HG03066 (cell line): ENCODE measurements around the gene UNC50.
"Not testable (repeated sequence)": the region's sequence is repeated elsewhere in the genome, so short reads cannot be mapped to it uniquely, and the experiment has no call there.

ENCODE experiments used
- ATAC-seq: cut with Tn5 transposase; IDR thresholded peaks from one replicate; pipeline ENCODE4 v1.9.1; 2021; ENCODE audit warnings: low read depth; ENCODE audit not compliant: unreplicated experiment

The UNC50 gene

DNA sequence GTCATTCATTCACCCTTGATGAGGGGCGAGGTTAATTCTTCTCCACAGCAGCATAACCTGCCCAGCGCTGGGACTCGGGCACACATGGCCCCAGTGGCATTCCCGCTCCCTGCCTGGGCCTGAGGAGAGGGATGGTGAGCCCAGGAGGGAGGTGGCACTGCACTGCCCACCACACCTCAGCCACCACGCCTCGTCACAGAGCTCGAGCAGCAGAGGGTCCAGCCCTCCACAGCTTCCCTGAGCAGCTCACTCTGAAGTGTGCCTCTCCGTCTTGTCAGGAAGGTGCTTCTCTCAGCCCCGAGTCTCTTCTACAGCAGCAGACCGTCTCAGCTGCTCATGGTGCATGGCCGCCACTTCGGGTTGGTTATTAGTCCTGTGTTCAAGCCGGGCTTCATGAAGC, 35.0 kb upstream of the UNC50 start:
- ATAC-seq, result no peak

DNA sequence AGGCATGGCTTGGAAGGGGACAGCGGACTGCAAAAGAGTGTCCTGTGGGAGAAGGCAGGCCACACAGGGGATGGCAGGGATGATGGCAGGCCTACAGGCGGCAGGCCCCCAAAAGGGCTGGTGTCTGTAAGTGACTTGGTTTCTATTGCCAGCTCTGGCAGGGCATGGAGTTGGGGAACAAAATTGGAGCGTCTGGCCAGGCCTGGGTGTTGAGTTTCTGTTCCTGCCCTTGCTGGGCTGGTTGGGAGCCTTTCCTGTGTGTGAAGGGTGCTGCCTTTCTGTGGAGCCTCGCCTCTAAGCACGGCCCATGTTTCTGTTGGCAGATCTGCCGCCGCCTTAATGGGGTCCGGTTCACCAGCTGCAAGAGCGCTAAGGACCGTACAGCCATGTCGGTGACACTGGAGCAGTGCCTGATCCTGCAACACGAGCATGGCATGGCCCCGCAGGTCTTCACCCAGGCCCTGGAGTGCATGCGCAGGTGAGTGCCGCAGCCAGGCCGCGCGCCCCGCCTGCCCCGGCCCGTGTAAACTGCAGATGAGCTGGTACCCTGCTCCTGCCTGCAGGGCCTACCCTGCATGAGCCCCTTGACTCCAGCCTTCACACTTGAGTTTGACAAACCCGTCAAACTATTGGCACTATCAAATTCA, 31.6 kb upstream of the UNC50 start:
- no peak for ATAC-seq

GRCh38 chr2:98577313-98577712, 31.1 kb upstream of the UNC50 start:
- ATAC-seq, result no peak

GRCh38 chr2:98578231-98578630, 30.2 kb upstream of the UNC50 start:
- ATAC-seq, result no peak

DNA sequence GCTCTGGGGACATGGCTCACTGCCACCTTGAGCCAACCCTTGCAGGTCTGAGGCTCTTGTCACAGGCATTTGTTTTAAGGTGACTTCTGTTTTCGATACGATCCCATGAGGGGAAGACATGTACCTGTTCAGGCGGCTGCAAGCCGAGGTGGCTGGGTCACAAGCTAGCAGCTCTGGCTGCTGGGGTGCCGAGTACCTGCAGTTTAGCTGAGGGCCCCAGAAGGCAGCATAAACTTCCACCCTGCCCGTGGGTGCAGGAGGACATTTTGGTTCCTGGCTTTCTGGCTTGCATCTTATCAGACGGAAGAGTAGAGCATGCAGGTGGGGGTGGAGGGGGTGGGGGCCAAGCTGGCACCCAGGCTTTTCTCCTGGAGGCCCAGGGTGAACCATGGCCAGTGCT, 28.5 kb upstream of the UNC50 start:
- no peak for ATAC-seq

DNA sequence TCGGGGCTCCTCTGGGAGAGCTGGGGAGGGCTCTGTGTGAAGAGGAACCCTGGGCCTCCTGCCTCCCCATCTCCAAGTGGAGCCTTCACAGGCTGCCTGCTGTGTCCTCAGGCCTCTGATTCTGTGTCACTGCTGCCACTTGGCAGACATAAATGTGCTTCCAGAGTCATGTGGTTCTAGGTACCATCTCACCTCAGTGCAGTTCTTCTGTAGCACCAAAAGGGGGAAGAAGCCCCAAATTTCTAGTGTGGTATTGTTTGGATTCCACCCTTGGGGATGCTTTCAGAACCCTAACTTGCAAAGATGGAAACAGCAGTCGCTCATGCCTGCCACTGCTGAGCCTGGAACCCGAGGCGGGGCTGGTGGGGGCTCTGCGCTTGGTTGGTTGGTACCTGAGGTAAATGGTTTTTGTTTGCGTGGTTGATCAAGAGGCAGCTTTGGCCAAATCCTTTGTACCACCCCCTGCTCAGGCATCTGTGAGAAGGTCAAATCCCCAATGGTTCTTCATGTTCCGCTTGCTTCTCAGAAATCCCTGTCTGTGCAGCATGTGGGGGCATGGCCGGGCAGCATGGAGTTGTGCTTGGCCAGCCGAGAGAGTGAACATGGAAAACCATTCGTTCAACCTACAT, 27.6 kb upstream of the UNC50 start:
- no peak for ATAC-seq

- no peak for ATAC-seq
These were observed 25.9 kb upstream of the UNC50 start for GRCh38 chr2:98582523-98582922.

DNA sequence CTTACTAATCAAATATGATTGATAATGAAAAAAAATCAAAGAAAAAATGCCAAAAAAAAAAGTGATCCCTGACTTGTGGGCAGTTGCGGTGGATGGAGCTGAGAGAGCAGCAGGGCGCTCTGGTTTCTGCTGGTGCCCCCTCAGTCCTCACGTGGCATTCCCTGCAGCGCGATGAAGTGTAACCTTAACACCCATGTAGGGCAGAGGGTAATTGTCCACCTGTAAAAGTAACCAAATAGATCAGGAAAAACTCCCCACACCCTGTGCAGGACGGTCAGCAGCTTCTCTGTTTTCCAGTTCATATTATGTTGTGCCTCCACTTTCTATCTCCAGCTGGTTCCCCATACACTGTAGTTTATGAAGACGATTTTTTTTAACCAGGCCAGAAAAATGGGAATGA, 25.1 kb upstream of the UNC50 start:
- ATAC-seq, result no peak

GRCh38 chr2:98583816-98584618, 24.4 kb upstream of the UNC50 start:
- no peak for ATAC-seq

DNA sequence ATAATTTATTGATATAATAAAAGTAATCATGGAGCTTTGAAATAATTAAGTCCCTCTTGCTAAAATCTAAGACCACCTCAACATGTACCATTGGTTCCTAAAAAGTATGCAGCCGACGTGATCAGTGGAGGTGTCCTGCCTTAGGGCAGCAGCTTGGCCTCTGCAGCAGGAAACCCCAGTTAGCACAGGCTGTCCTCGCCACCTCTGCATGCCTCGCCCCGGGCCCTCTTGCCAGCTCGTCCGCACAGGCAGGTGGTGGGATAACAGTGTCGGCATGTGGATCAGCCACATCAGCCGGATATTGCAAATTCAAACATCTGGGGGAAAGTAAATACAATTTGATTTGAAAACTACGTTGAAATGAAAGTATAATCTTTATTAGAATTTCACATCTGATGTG, 23.0 kb upstream of the UNC50 start:
- ATAC-seq, result no peak

DNA sequence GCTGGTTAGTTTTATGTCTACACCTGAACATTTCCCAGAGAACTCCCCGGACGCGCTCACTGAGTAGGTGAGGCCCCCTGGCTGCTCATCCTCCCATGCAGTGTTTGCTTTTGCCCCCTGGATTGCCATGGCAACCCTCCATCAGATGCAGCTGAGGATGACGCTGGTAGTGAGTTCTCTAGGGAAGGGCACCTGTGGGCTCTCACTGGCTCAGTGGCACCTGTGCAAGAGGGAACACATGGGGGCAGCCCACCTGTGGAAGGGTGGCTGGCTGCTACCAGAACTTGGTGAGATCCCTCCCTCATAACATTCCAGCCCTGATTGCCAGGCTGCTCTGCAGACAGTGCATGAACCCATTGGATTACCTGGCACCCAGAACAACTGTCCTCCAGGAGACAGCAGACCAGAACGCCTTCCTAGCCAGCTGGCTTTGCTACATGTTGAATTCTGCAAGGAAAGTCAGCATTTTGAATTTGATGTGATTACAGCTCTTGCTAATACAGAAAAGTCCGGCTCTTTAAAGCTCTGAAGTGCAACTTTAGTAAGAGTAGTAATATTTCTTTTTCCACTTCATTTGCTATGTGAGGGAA, 21.7 kb upstream of the UNC50 start:
- ATAC-seq, result no peak

DNA sequence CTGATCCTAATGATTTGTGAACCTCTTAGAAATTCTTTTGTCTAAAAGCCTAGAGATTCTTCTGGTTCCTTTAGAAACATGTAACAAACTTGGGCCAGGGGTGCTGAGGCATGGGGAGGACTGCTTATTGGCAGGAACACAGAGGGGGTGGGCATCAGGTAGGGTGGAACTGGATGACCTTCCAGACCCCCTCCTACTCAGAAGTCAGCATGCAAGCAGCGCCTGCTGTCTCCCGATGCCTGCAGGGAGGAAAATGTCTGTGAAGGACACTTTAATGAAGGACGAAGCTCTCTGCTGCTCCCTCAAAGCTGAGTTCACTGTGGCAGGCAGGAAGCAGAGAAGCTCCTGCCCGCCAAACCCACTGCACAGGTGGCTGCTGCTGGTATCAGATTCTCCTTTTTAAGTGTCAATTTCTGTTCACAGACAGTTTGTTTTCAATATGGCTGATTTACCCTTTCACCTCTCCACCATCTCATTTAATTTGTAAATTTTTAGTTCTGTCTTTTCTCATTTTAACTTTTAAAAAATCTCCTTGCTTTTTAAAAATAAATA, 19.4 kb upstream of the UNC50 start:
- no peak for ATAC-seq

GRCh38 chr2:98589489-98589888, 18.9 kb upstream of the UNC50 start:
- ATAC-seq, result no peak

GRCh38 chr2:98592565-98592964, 15.8 kb upstream of the UNC50 start:
- ATAC-seq, result no peak

DNA sequence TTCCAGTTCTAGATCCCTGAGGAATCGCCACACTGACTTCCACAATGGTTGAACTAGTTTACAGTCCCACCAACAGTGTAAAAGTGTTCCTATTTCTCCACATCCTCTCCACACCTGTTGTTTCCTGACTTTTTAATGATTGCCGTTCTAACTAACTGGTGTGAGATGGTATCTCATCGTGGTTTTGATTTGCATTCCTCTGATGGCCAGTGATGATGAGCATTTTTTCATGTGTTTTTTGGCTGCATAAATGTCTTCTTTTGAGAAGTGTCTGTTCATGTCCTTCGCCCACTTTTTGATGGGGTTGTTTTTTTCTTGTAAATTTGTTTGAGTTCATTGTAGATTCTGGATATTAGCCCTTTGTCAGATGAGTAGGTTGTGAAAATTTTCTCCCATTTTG, 13.7 kb upstream of the UNC50 start:
- not testable (repeated sequence) for ATAC-seq

DNA sequence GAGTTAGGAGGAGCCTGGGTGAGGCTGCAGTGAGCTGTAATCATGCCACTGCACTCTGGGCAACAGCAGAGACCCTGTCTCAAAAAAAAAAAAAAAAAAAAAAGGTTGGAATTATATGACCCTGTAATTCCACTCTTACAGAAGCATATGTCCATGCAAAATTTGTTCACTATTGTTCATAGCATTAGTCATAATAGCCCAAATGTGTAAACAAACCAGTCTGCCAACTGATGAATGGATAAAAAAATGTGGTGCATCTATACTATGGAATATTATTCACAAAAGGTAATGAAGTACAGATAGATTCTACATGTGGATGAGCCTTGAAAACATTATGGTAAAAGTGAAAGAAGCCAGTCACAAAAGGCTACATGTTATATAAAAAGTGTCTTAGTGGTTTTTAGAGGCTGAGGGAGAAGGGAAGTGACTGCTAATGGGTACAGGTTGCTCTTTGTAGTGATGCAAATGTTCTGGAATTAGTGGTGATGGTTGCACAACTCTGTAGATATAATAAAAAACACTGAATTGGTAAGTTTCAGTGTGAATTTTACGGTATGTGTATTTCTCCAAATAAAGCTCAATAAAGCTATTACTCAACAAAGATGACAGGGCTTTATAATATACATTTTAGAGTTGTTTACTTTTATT, 9.5 kb upstream of the UNC50 start:
- ATAC-seq, result no peak

GRCh38 chr2:98601532-98602132, 6.8 kb upstream of the UNC50 start:
- ATAC-seq, result peak; percentile 88

GRCh38 chr2:98604547-98604946, 3.8 kb upstream of the UNC50 start:
- ATAC-seq, result no peak

DNA sequence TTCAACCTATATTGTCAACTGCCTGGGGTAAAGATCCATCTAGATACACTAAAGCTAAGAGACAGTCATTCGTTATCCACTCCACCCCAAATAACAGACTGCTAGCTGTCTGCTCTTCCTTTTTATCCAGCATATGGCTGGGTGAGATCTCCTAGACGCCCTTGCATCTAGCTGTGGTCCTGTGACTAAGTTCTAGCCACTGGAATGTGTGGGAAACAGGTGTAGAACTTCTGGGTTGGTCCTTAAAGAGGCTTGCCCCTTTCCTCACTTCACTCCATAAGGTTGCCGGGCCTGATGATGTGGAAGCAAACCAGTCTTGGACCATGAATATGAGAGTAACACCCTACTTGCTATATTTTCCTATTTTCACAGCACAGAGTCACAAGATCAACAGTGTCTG, 3.3 kb upstream of the UNC50 start:
- no peak for ATAC-seq

DNA sequence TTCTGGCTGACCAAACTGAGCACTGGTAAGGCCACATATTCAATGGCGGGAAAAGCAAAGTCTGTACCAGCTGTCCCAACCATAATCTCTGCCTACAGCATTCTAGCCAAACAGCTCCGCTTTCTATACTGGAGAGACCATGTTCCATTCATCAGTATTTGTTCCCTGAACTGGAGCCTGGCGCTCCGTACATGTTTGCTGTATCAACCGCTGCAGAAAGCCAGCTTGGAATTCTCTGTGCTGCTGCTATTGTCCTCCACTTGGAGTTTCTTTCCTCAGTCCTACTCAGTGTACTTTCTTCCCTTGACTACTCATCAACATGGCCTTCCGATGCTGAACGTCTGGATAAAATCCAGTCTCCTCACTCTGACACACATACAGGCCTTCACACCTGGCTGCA, 2.0 kb upstream of the UNC50 start:
- ATAC-seq, result no peak
